Stimulated activated CD4-positive, alpha-beta T cell treated with anti-CD3 and anti-CD28 coated beads, Interleukin-12 subunit alpha, Interleukin-12 subunit beta, amount 100 ng/mL, for 4 hours (primary cell): Measurements from ENCODE around the gene LAD1.

Experiments used
- DNase-seq: peaks from one replicate; pipeline ENCODE4 v3.0.0-alpha.2; 2020

LAD1 gene

GRCh38 chr1:201414051-201414738 is 15.1 kb upstream of the LAD1 start:
- DNase-seq = no peak

- DNase-seq = no peak
Measured at GRCh38 chr1:201411292-201411691, 12.2 kb upstream of the LAD1 start.

DNA sequence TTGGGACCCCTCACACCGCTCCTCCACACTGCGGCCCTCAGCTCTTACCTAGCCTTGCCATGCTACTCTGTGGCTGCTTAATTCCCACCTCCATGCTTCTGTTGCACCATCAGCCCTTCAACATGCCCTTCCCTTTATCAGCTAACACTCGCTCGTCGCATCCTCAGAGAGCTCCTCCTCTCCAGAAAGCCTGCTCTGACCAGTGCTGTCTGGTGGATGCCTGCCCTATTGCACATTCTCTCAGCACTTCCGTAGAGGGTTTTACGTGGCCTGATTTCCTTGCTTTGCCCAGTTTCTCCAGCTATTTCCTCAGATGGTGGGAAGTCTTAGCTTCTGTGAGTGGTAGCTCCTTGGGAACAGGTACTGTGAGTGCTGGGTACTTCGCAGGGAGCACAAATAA is 10.3 kb upstream of the LAD1 start:
- DNase-seq = no peak

DNA sequence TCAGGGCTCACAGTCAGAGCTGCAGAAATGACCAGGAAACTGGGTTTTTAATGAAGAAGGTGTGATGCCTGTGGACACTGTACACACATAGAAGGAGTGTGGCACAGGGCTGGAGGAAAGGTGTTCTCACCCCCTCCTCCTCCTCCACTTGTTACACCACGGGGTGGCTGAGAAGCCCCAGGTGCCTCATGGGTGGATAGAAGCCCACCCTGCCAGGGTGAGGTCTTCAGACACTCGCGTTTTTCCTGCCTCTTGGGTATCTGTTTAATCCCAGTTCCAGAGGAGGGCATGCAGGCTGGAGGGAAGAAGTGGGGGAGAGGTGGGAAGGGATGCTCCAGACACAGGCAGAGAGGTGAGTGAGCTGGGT is 9.7 kb upstream of the LAD1 start:
- no peak for DNase-seq

- DNase-seq = peak; percentile 71
Measured at GRCh38 chr1:201408176-201408833, 9.2 kb upstream of the LAD1 start.

DNA sequence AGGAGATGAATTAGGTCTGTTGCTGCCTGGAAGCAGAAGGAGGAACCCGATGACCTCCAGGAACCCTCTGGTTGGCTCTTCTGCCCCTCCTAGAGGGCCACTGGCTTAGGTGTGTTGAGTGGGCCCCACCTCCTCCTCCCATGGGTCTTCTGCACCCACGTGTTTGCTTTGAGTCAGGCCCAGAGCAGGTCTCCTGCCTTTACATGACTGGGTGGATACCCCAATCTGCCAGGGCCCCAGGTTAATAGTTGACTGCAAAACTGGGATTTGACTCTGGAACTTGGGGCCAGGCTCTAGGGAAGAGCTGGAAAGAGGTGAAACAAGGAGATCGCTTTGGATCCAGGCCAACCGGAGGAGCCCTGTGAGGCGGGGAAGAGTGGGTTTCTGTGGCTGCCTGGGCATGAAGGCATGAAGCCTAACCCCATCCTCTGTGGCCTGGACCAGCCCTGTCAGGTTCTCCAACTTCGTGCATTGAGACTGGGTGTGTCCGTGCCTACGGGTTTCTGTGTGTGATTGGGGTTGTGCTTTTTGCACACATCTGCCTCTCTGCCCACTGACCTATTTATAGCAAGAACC is 7.8 kb upstream of the LAD1 start:
- no peak for DNase-seq

- no peak for DNase-seq
Measured at GRCh38 chr1:201405484-201405831, 6.3 kb upstream of the LAD1 start.

DNA sequence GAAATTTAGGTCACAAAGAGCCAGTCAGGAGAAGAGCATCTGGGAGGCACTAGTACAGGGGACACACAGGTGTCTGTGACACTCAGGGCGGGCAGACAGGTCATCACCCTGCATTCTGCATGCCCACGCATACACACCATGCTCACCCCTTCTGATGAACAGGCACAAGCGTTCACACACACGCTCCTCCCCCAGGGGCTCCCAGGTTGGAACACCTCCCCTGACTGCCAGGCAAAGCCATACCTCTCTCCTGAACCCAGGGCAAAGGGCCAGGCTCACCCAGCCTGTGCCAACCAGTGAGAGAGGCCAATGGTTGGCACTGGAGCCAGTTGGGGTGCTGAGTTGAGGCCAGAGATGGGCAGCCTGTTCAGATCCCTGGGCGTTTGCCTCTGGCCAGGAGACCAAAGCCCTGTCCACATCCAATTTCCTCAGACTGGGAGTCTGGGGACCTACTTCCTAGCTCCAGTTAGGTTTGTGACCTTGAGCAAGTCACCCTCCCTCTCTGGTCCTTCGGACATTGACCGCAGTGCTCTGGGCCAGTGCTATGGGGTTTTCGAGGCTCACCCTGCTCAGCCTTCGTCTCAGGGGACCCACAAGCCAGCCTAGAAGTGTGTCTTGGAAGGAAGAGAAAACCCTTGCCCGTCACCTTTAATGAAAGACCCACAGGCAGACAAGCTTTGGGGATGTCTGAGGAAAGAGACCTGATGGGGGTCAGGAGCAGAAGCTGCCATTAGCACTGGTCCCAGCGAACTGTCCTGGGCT is 5.8 kb upstream of the LAD1 start:
- no peak for DNase-seq

DNA sequence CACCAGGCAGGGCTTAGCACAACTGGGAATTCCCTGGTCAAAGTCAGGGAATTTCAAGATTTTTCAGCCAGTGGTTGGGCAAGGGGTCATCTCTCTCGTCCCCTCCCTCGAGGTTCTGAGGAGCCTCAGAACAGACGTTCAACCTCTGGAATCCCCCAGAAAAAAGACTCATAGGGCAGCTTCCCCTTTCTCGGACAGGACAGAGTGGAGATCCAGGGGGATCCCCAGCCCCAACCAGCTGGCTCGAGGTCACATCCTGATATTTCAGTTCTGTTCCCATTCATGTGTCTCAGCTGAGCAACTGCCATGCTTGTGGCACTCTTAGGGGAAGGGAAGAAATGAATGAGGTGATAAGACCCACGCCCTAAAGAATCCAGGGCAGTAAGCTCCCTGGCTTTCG is 4.9 kb upstream of the LAD1 start:
- no peak for DNase-seq

DNA sequence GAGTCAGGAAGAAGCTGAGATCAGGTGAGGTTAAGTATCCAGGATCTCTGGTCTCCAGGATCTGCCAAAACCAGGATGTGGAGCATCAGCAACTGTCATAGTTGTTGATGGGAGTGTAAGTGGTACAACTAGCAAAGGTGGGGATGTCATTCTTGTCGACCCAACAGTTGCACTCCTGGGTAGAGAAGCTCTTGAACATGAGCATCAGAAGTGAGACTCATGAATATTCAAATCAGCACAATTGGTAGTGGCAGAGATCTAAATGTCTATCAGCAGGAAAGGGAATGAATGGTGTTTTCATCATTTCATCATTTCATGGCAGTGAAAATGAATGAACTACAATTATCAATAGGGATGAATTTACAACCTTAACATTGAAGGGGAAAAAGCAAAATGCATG is 4.2 kb upstream of the LAD1 start:
- no peak for DNase-seq

DNA sequence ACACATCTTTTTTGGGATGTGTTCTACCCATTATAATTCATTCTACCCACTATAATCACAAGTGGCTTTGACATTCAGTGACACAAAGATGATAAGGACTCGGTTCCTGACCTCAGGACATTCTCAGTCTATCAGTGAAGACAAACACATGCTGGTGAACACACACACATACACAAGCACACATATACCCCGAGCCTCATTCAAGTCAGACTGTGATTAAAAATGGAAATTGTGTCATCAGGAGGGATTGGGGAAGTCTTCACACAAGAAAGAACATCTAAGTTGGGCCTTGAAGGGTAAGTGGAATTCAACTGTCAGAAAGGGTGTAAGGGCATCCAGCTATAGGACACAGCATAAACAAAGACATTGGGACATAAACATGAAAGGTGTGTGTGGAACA is 2.6 kb upstream of the LAD1 start:
- no peak for DNase-seq

- DNase-seq = no peak
Measured at GRCh38 chr1:201400852-201401230, 1.7 kb upstream of the LAD1 start.

DNA sequence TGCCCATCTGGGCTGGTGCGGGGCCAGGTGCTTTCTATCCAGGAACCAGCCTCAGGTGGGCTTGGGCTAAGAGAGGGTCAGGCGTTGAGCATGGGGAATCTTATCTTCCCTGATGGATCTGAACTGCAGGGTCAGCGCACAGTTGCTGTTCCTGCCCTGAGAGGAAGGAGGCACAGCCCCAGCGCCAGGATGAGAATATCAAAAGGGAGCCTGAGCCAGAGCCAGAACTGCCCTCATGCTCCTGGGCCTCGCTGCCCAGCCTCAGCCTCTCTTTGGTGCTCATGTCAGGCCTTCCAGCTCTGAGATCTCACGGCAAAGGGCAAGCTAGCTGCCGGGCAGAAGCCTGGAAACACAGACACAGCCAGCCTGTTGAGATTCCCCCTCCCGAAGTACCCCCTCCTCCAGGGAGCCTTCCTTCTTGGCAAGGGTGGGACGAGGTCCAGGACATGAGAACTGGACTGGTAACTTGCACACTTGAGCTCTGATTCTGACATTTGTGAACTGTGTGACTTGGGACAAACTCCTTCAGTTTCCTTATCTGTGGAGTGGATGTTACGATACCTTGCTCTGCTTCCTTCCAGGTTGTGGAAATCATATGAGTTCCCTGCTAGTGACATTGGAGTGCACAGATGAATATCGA is 1.2 kb upstream of the LAD1 start:
- no peak for DNase-seq

DNA sequence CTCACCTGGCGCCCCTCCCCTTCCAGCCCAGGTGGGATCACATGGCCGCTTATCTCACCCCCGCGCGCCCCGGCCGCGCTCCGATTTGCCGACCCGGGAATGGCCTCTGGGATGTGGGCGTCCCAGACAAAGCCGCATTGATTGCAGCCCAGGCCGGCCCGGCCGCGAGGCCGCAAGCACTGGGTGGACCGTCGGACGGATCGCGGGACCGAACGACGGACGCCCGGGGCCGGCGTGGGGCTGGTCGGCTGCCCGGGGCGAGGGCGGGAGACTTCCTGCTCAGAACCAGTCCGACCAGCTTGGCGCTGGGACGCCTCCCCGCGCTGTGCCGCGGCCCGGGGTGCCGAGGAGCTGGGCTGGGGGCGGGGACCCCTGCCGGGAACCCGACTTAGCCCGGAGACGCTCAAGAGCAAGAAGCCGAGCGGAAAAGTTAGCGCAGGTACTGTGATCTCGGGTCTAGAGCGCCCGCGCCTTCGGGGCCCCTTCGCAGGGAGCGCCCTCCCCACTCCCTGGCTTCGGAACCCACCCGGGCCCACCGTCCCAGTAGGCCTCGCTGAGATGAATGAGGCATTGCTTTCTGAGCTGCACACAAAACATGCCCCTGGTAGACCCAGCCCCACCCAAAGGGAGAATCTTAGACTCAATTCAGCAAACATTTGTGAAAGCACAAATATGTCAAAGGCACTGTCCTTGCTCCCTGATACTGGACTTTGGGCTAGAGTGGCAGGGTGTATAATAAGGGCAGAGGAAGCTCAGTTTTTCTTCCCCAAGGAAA is 415 bp upstream of the LAD1 start:
- no peak for DNase-seq

DNA sequence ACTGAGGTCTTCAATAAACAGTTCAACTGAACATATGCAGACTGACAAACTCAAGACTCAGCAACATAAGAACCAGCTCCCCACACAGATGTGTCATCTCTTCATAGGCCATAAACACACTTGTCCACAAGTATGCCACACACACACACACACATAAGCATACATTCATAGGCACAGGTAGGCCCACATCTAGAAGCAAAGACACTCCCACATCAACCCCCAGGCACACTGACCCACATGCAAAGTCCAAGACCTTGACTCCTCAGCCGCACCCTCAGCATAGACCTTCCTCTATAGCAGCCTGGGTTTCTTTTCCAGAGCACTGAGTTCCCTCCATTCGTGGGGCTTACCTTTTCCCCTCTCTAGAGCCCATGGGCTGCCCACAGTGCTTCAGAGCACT is 1.4 kb downstream of the LAD1 start:
- no peak for DNase-seq

GRCh38 chr1:201396861-201397464 is 2.2 kb downstream of the LAD1 start:
- no peak for DNase-seq

GRCh38 chr1:201395936-201396335 is 3.2 kb downstream of the LAD1 start:
- DNase-seq = no peak

GRCh38 chr1:201394591-201394990 is 4.5 kb downstream of the LAD1 start:
- no peak for DNase-seq

DNA sequence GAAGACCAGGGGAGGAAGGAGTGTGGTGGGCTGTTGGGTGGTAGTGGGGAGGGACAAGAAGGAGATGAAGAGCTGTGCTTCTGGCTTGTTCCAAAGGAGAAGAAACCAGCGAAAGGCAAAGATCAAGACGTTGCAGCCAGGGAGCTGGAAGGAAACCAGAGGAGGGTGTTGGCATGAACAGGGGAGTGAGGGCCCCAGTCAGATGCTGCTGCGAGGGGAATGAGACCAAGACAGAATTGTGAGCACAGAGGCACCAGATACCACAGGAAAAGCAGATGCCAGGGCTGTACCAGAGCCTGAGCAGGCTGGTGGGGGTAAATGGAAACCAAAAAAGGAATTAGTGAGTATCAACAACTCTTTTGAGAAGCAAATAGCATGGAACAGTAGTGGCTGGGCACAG is 6.0 kb downstream of the LAD1 start:
- DNase-seq = no peak

- no peak for DNase-seq
Measured at GRCh38 chr1:201391651-201392511, 7.2 kb downstream of the LAD1 start.

DNA sequence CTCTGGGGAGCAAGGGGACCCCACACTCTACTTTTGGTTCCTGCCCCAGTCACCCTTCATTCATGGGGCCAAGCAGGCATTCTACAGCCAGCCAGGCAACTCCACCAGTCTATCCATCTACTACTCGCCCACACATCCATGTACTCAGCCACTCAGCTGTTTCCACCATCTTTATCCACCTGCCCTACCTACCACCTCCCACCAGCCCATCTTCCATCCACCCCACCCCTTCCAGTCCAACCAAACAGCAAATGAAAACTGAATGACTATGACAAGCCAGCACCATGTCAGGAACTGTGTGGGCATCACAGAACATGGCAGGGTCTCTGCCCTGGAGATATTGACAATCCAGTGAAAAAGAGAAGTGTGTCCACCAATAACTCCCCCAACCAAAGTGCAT is 7.9 kb downstream of the LAD1 start:
- DNase-seq = no peak
